ENCODE data around the gene LTB.

DNA sequence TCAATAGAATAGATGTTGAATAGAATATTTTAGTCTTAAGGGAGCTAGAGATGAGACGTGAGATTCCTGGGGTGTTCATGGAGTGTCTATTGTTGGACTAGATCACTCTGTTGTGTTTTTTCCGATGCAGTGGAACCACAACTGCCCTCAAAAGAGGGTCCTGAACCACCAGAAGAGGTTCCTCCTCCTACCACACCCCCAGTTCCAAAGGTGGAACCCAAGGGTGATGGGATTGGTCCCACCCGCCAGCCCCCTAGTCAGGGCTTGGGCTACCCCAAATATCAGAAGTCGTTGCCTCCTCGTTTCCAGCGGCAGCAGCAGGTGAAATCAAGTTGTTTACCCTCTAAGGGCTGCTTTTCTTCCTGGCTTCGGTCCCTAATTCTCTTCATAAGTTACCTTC lies 46.8 kb upstream of the LTB start:
- TF ChIP-seq ZC3H10 (CRISPR knock-in tag; IDR thresholded peaks at IDR 0.05) (no peak), OSR1 (CRISPR knock-in tag; IDR thresholded peaks at IDR 0.05) (no peak), TOX (CRISPR knock-in tag; IDR thresholded peaks at IDR 0.05; ENCODE audit: borderline replicate concordance) (no peak)
- TF ChIP-seq, protein P1, sequence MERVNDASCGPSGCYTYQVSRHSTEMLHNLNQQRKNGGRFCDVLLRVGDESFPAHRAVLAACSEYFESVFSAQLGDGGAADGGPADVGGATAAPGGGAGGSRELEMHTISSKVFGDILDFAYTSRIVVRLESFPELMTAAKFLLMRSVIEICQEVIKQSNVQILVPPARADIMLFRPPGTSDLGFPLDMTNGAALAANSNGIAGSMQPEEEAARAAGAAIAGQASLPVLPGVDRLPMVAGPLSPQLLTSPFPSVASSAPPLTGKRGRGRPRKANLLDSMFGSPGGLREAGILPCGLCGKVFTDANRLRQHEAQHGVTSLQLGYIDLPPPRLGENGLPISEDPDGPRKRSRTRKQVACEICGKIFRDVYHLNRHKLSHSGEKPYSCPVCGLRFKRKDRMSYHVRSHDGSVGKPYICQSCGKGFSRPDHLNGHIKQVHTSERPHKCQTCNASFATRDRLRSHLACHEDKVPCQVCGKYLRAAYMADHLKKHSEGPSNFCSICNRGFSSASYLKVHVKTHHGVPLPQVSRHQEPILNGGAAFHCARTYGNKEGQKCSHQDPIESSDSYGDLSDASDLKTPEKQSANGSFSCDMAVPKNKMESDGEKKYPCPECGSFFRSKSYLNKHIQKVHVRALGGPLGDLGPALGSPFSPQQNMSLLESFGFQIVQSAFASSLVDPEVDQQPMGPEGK (CRISPR knock-in tag; IDR thresholded peaks at IDR 0.05; ENCODE audit: borderline replicate concordance): no peak
